HG02571 (cell line): Measurements from ENCODE around the gene TMCO6.

Experiments
- ATAC-seq: cut with Tn5 transposase; IDR thresholded peaks from one replicate; pipeline ENCODE4 v1.9.1; 2021; ENCODE audit warnings: mild to moderate bottlenecking, moderate library complexity; ENCODE audit not compliant: unreplicated experiment

The TMCO6 gene

DNA sequence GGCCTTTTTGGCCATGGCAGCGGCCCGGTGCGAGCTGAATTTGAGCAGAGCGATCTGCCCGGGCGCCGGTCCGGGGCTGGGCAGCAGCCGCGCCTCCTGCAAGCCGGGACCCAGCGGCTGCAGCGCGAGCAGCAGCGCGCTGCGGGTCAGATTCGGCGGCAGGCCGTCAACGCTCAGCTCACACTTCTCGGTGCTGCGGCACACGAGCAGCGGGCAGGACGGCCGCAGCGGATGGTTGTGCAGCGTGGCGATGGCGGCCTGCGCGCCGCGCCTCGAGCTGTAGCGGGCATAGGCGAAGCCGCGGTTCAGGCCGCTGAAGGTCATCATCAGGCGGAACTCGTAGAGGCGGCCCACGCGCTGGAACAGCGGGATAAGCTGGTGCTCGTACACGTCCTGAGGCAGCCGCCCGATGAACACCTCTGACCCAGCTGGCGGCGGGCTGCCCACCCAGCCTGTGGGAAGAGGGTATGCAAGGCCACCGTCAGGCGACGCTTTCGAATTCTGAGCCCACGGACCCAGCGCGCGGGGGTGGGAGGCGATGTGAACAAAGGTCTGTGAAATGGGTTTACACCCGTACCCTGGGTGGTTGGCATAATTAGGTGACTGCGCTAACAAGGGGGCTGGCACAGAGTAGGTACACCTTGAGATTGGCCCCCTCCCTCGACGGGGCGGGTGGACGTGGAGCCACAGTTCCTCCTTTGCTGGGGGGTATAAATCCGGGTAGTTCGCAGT lies 33.4 kb downstream of the TMCO6 start:
- no peak for ATAC-seq

DNA sequence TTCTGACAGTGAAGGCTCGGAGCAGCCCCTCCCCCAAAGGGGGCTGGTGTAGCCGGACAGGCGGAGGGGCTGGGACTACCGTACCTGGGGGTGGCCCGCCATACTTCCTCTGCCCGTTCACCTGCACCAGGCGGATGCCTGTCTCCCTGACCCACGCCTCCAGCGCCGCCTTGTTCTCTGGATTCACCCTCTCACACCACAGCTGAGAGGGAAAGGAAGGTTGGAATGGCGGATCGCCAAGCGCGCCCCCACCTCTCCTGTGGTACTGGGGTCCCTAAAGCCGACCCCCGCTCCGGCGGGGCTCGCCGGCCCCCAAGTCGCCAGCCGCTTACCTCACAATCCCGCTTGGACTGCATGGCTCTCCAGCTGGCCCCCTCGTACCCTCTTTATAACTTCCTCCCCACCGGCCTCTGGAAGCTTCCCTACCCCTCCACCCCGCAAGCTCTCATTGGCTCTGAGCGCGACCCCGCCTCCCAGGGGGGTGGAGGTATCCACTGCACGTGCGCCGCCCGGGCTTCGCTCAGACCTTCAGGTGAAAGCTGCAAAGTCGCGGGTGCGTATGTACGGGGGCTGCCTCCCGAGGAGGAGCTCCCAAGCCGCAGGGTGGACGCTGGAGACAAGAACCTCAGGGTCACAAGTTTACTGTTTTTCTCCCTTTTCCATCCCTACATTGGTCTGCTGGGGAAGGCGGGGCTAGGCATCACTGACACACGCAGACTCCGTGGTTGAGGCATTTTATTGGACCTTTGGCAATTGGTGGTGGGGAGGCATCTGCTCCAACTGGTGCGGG lies 34.1 kb downstream of the TMCO6 start, which contains the start of gene DND1:
Gene DND1 (minus strand): TSS at position 390 of the 790 bp plus-strand sequence. CDS start 34 bp downstream, at position 356.
- no peak for ATAC-seq

- ATAC-seq: no peak
These were observed 35.0 kb downstream of the TMCO6 start for GRCh38 chr5:140674211-140674610.

DNA sequence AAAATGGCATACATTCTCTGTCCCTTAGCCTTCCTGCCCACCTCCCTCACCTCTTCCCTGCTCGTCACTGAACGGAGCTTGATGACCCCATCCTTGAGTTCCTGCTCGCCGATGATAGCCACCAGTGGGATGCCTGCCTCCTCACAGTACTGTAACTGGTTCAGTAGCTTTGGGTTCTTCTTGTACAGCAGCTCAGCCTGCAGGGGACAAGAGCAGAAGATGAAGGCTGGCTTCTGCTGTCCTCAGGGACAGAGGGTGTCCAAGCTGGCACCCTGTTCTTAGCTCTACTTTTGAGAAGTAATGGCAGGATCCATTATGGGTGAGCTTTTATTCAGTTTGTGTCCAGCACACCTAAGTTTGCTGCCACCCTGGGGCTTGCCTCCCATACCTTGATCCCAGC lies 35.4 kb downstream of the TMCO6 start:
- no peak for ATAC-seq

- no peak for ATAC-seq
These were observed 38.7 kb downstream of the TMCO6 start for GRCh38 chr5:140677947-140678346.

DNA sequence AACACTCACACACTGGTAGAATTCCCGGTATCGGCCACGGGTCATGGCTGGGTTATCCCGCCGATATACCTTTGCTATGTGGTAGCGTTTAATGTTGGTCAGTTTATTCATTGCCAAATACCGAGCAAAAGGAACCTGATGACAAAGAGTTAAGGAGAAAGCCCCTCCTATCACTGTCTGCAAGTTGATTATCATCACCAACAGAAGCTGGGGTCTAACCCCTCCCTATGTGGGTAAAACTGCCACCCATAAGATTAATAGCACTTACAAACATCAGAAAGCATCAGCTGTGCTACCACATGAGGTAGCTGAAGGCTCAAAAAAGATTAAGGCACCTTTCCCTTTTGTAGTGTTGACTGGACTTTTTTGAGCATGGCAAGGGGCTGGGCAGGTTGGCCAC lies 39.7 kb downstream of the TMCO6 start:
- no peak for ATAC-seq

- ATAC-seq: no peak
These were observed 51.2 kb downstream of the TMCO6 start for GRCh38 chr5:140690376-140690932.

GRCh38 chr5:140690941-140691924 lies 52.0 kb downstream of the TMCO6 start, which contains the start of the genes HARS1 and HARS2:
HARS1 (minus strand) TSS chr5:140691370; CDS start chr5:140691304, 66 bp downstream.
HARS2 (plus strand) TSS chr5:140691455; CDS start chr5:140691649, 194 bp downstream.
- ATAC-seq: peak; percentile 94

DNA sequence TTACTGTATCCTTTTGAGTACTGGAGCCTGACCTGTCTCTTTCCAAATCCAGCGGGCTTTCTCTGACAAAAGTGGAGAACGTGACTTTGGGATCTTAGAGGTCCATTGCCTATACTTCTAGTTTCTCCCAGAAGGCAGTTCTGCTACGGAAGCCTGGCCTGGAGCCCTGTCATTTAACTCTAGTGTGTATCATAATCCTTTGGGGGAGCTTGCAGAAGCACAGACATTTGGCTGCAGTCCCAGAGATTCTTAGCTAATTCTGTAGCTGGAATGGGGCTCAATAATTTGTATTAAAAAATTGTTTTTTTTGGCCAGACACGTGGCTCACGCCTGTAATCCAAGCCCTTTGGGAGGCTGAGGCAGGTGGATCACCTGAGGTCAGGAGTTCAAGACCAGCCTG lies 55.0 kb downstream of the TMCO6 start:
- no peak for ATAC-seq
